H1 (cell line): ENCODE measurements around the gene CBLB. TPM values are rescaled to one million over a fixed set of nuclear protein-coding genes. Genes with fewer than 3 reads are reported as not detected.

Source experiments
- CTCF ChIA-PET: fragments of 300-600 bp; sonication (Branson Sonifier 250); formaldehyde crosslinking; loops from one replicate; lab custom pipeline; 2021; ENCODE audit not compliant: partially characterized antibody; lab: Charles Lee
- POLR2A ChIA-PET: fragments of 300-600 bp; sonication (Branson Sonifier 250); formaldehyde crosslinking; loops from one replicate; lab custom pipeline; 2021; ENCODE audit warnings: inconsistent platforms; ENCODE audit not compliant: partially characterized antibody; lab: Charles Lee
- DNase-seq, 2 experiments: peaks; one replicate each; pipeline versions ENCODE4 v3.0.0 to v3.0.0-alpha.2; 2010 to 2022; ENCODE audit warnings: low spot score in 2 of 2, low read depth in 1 of 2, mixed read lengths in 1 of 2
- FAIRE-seq: peaks from 2 replicates; lab custom pipeline; 2011; peaks lifted over from hg19 to GRCh38; lab: Jason Lieb, UNC
- H2AFZ ChIP-seq: 2 replicates; pipeline ENCODE4 v1.8.1; 2012; ENCODE audit warnings: low read length, inconsistent platforms
- H2AK5ac ChIP-seq: 2 replicates; pipeline ENCODE4 v1.6.1; 2013; ENCODE audit warnings: low read depth, low read length
- H2BK120ac ChIP-seq: replicated peaks from 2 replicates; pipeline ENCODE3; 2013; ENCODE audit warnings: low read depth, low read length, inconsistent platforms
- H2BK12ac ChIP-seq: 2 replicates; pipeline ENCODE4 v1.6.1; 2013; ENCODE audit warnings: low read depth, low read length
- H2BK15ac ChIP-seq: 2 replicates; pipeline ENCODE4 v1.6.1; 2013; ENCODE audit warnings: low read length
- H2BK20ac ChIP-seq: 2 replicates; pipeline ENCODE4 v1.6.1; 2013; ENCODE audit warnings: low read length
- H2BK5ac ChIP-seq: 2 replicates; pipeline ENCODE4 v1.6.1; 2013; ENCODE audit warnings: low read depth, low read length
- H3K14ac ChIP-seq: 2 replicates; pipeline ENCODE4 v1.6.1; 2013; ENCODE audit warnings: inconsistent platforms; ENCODE audit not compliant: insufficient read length
- H3K18ac ChIP-seq: 2 replicates; pipeline ENCODE4 v1.6.1; 2013; ENCODE audit warnings: low read length; ENCODE audit errors: extremely low read depth
- H3K23ac ChIP-seq: 2 replicates; pipeline ENCODE4 v1.6.1; 2013; ENCODE audit warnings: inconsistent platforms; ENCODE audit not compliant: insufficient read length
- H3K23me2 ChIP-seq: 2 replicates; pipeline ENCODE4 v1.6.1; 2013; ENCODE audit warnings: low read depth, low read length
- H3K27ac ChIP-seq: 2 replicates; pipeline ENCODE4 v1.6.1; 2011; ENCODE audit warnings: low read depth, low read length, inconsistent platforms
- H3K27me3 ChIP-seq, 4 experiments: replicated peaks in 1 of 4; 1 replicate in 1 of 4; 2 replicates in 3 of 4; pipeline versions ENCODE4 v1.6.1 to v1.8.1; 2011 to 2013; ENCODE audit warnings: low read length in 3 of 4, mild to moderate bottlenecking in 3 of 4, inconsistent platforms in 2 of 4, mixed read lengths in 2 of 4, moderate library complexity in 1 of 4; ENCODE audit not compliant: control insufficient read depth in 3 of 4, insufficient read depth in 3 of 4; ENCODE audit errors: extremely low read depth in 1 of 4
- H3K36me3 ChIP-seq, 4 experiments: 2 replicates each; pipeline versions ENCODE4 v1.6.1 to v1.8.1; 2011 to 2013; ENCODE audit warnings: mild to moderate bottlenecking in 4 of 4, low read length in 3 of 4, moderate library complexity in 2 of 4, control low read depth in 1 of 4, inconsistent platforms in 1 of 4; ENCODE audit not compliant: insufficient read depth in 4 of 4, control insufficient read depth in 2 of 4
- H3K4ac ChIP-seq: replicated peaks from 2 replicates; pipeline ENCODE3; 2013; ENCODE audit warnings: low read length, low read depth, mixed read lengths, inconsistent platforms; ENCODE audit not compliant: insufficient read length
- H3K4me1 ChIP-seq, 4 experiments: replicated peaks in 1 of 4; 1 replicate in 1 of 4; 2 replicates in 3 of 4; pipeline versions ENCODE4 v1.6.1 to v1.8.1; 2011 to 2013; ENCODE audit warnings: low read length in 3 of 4, inconsistent platforms in 2 of 4, mixed read lengths in 1 of 4; ENCODE audit not compliant: insufficient read depth in 4 of 4, control insufficient read depth in 3 of 4
- H3K4me2 ChIP-seq, 2 experiments: 2 replicates each; pipeline versions ENCODE4 v1.6.1 to v1.8.1; 2011 to 2013; ENCODE audit warnings: low read depth in 2 of 2, low read length in 2 of 2, control low read depth in 1 of 2, inconsistent platforms in 1 of 2, mild to moderate bottlenecking in 1 of 2; ENCODE audit not compliant: insufficient read depth in 1 of 2
- H3K4me3 ChIP-seq, 4 experiments: fragments of 200-600, 300-600 bp in 1 of 4; sonication (generic), shearing (Covaris generic), sonication (Bioruptor Twin) in 1 of 4; 2 replicates each; pipeline versions ENCODE4 v1.5.1 to v1.8.1; 2011 to 2016; ENCODE audit warnings: low read length in 4 of 4, low read depth in 3 of 4, control low read depth in 2 of 4, inconsistent platforms in 2 of 4, mild to moderate bottlenecking in 2 of 4, mixed read lengths in 1 of 4, moderate library complexity in 1 of 4; ENCODE audit not compliant: insufficient read depth in 2 of 4; ENCODE audit errors: extremely low read depth in 1 of 4
- H3K56ac ChIP-seq: replicated peaks from 2 replicates; pipeline ENCODE3; 2013; ENCODE audit warnings: low read depth, mild to moderate bottlenecking, mixed read lengths, low read length, inconsistent platforms; ENCODE audit not compliant: insufficient read length
- H3K79me1 ChIP-seq: 2 replicates; pipeline ENCODE4 v1.6.1; 2013; ENCODE audit warnings: low read depth, low read length, control low read depth
- H3K79me2 ChIP-seq, 2 experiments: 2 replicates each; pipeline versions ENCODE4 v1.6.1 to v1.8.1; 2012 to 2013; ENCODE audit warnings: low read length in 2 of 2, mild to moderate bottlenecking in 2 of 2, inconsistent platforms in 1 of 2; ENCODE audit not compliant: insufficient read depth in 2 of 2, control insufficient read depth in 1 of 2
- H3K9ac ChIP-seq, 4 experiments: replicated peaks in 1 of 4; 1 replicate in 1 of 4; 2 replicates in 3 of 4; pipeline versions ENCODE4 v1.6.1 to v1.8.1; 2011 to 2013; ENCODE audit warnings: low read depth in 3 of 4, low read length in 3 of 4, control low read depth in 2 of 4, mild to moderate bottlenecking in 2 of 4, moderate library complexity in 2 of 4, inconsistent platforms in 1 of 4; ENCODE audit errors: extremely low read depth in 1 of 4
- H3K9me3 ChIP-seq, 2 experiments: 2 replicates each; pipeline versions ENCODE4 v1.6.1 to v1.8.1; 2012 to 2013; ENCODE audit warnings: mild to moderate bottlenecking in 2 of 2, moderate library complexity in 2 of 2, control low read depth in 1 of 2, inconsistent platforms in 1 of 2, low read depth in 1 of 2, low read length in 1 of 2, mixed read lengths in 1 of 2; ENCODE audit not compliant: insufficient read depth in 2 of 2
- H4K20me1 ChIP-seq, 2 experiments: replicated peaks in 1 of 2; 2 replicates each; pipeline versions ENCODE3 to v1.8.1; 2011 to 2013; ENCODE audit warnings: inconsistent platforms in 2 of 2, low read length in 2 of 2, mild to moderate bottlenecking in 1 of 2; ENCODE audit not compliant: insufficient read depth in 2 of 2, control insufficient read depth in 1 of 2
- H4K5ac ChIP-seq: 2 replicates; pipeline ENCODE4 v1.6.1; 2013; ENCODE audit warnings: low read length, low read depth, mixed read lengths, inconsistent platforms; ENCODE audit not compliant: insufficient read length
- H4K8ac ChIP-seq: 2 replicates; pipeline ENCODE4 v1.8.0; 2013; ENCODE audit warnings: mild to moderate bottlenecking, moderate library complexity, low read length, inconsistent platforms; ENCODE audit not compliant: insufficient read depth; ENCODE audit errors: extremely low read depth
- H4K91ac ChIP-seq: replicated peaks from 2 replicates; pipeline ENCODE3; 2013; ENCODE audit warnings: low read length, mixed read lengths, inconsistent platforms; ENCODE audit not compliant: insufficient read length
- ATF2 ChIP-seq: IDR thresholded peaks from 2 replicates; pipeline ENCODE4 v1.6.1; 2012; ENCODE audit warnings: low read length, inconsistent platforms
- EZH2 ChIP-seq: fragments of 200-600 bp; sonication (generic); IDR thresholded peaks from 2 replicates; pipeline ENCODE4 v1.7.1; 2012; ENCODE audit warnings: low read depth, mild to moderate bottlenecking, moderate library complexity, low read length, inconsistent platforms; ENCODE audit not compliant: severe bottlenecking
- GABPA ChIP-seq: IDR thresholded peaks from 2 replicates; pipeline ENCODE4 v1.6.1; 2011; ENCODE audit warnings: mild to moderate bottlenecking, low read length, moderate library complexity, borderline replicate concordance; ENCODE audit not compliant: insufficient read depth
- RNF2 ChIP-seq: fragments of 200-900, 300-1000 bp; sonication (generic); IDR thresholded peaks from 2 replicates; pipeline ENCODE4 v1.7.1; 2016; ENCODE audit warnings: borderline replicate concordance, low read depth, mild to moderate bottlenecking, antibody characterized with exemption, low read length; ENCODE audit not compliant: poor library complexity, severe bottlenecking; ENCODE audit errors: missing control alignments
- SP2 ChIP-seq: IDR thresholded peaks from 2 replicates; pipeline ENCODE4 v1.6.1; 2012; ENCODE audit warnings: mild to moderate bottlenecking, low read length, inconsistent platforms
- TAF7 ChIP-seq: optimal IDR thresholded peaks from 2 replicates; pipeline ENCODE3; 2011; ENCODE audit warnings: low read depth, mild to moderate bottlenecking, inconsistent platforms, low read length, moderate library complexity, borderline replicate concordance
- WGBS, 2 experiments: shearing (Covaris generic) in 1 of 2; methylation state at CpG; one replicate each; pipeline versions ENCODE4 v1.1.6 to v1.1.7; 2013 to 2015; ENCODE audit warnings: low lambda C conversion rate in 2 of 2, mixed read lengths in 2 of 2, inconsistent platforms in 1 of 2, low coverage in 1 of 2, missing lambda C conversion rate in 1 of 2; ENCODE audit not compliant: insufficient replicate concordance in 2 of 2, insufficient coverage in 1 of 2, insufficient read length in 1 of 2; ENCODE audit errors: extremely low coverage in 1 of 2, missing lambda C conversion rate in 1 of 2; 5-methylcytosine and 5-hydroxymethylcytosine counted together
- polyA plus RNA-seq, 7 experiments: library from polyadenylated mRNA; depleted of rRNA in 3 of 7; stranded (reverse) in 5 of 7; unstranded in 2 of 7; fragments of >200 nt in 5 of 7; fragments of 200-250 nt in 2 of 7; gene quantifications; 1 replicate in 5 of 7; 2 replicates in 1 of 7; 4 replicates in 1 of 7; pipeline versions ENCODE4 v1.2.1 to v1.2.3, GENCODE V29; 2011 to 2013; ENCODE audit warnings: missing spikeins in 2 of 7, mixed read lengths in 2 of 7
- total RNA-seq: library from RNA; stranded (reverse); fragmentation: NEBNext Ultra II Directional; extraction: Animal tissue kit (Norgen Biotek cat#: 25700); gene quantifications from 2 replicates; pipeline ENCODE4 v1.2.1, GENCODE V29; 2021

The CBLB gene
- total and polyA plus RNA-seq, 2 of the 8 experiments (the other 6 are each of a cell fraction or from before 2014, with no cell fraction given), result 14.5 to 26.0 TPM

- Histone ChIP-seq H2BK15ac (no peak overlapping the region), H4K5ac (no peak overlapping the region), H4K8ac (no peak overlapping the region), H3K56ac (no peak overlapping the region), H2BK20ac (no peak overlapping the region), H3K4me2 (no peak overlapping the region), H2AK5ac (no peak overlapping the region), H3K9me3 (no peaks in the 10 kb centered on the region), H4K91ac (no peak overlapping the region), H3K18ac (no peak overlapping the region), H3K9ac (no peak overlapping the region), H3K79me2 (peaks cover 0 to 12% of the 10 kb centered on the region in 2 experiments; a peak in 1 of 4 replicates), H3K79me1 (no peaks in the 10 kb centered on the region), H2BK120ac (no peak overlapping the region), H3K4ac (no peak overlapping the region), H3K27me3 (peaks cover 0 to 1% (median 0%) of the 10 kb centered on the region in 4 experiments; a peak in 1 of 7 replicates), H3K23ac (no peak overlapping the region), H2BK5ac (no peak overlapping the region), H3K27ac (no peak overlapping the region), H3K14ac (no peak overlapping the region), H3K4me3 (no peak overlapping the region), H2BK12ac (no peak overlapping the region), H3K23me2 (no peaks in the 10 kb centered on the region), H2AFZ (no peak overlapping the region), H3K4me1 (peaks cover 0 to 3% (median under 1%) of the 10 kb centered on the region in 4 experiments; a peak in 1 of 7 replicates), H4K20me1 (no peaks in the 10 kb centered on the region), H3K36me3 (peaks cover 0 to 4% (median 0%) of the 10 kb centered on the region in 4 experiments; a peak in 2 of 8 replicates)
- ChIA-PET CTCF (no interaction called here), POLR2A (no interaction called here)
- TF ChIP-seq TAF7, result no peak
- TF ChIP-seq ATF2, result no peak
- no peak for TF ChIP-seq SP2
- TF ChIP-seq GABPA, result no peak
- no peak for TF ChIP-seq EZH2
- no peak for TF ChIP-seq RNF2
- no peak for FAIRE-seq
- 92% methylated on average over 6 of the region's 6 CpGs; no CpG with 5 or more reads in 1 of the 2 experiments for WGBS, 2 experiments
- no peak for DNase-seq
Measured at GRCh38 chr3:105826778-105827634, 41.8 kb downstream of the CBLB start.
